ENCODE measurements around the gene MARK2.

MARK2 gene

DNA sequence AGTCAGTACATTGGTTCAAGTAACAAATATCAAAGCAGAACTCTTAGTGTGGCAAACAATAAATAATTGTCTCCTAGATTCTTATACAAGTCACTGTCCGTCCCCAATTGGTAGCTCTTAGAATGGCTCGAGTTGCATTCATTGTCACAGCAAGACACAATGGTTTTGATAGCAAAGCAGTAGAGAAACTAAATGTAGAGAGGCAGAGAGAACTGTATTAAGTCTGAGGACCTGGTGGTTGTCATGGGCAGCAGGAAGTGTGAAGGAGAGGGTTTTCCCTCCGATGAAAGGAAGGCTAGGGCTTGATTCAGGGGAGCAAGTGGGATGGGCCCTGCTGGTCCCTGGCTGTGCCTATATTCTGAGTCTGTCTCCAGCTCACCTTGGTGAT lies 41.5 kb downstream of the MARK2 start:
- no peak for DNase-seq (ENCODE audit: low read depth in 2 of 2)

DNA sequence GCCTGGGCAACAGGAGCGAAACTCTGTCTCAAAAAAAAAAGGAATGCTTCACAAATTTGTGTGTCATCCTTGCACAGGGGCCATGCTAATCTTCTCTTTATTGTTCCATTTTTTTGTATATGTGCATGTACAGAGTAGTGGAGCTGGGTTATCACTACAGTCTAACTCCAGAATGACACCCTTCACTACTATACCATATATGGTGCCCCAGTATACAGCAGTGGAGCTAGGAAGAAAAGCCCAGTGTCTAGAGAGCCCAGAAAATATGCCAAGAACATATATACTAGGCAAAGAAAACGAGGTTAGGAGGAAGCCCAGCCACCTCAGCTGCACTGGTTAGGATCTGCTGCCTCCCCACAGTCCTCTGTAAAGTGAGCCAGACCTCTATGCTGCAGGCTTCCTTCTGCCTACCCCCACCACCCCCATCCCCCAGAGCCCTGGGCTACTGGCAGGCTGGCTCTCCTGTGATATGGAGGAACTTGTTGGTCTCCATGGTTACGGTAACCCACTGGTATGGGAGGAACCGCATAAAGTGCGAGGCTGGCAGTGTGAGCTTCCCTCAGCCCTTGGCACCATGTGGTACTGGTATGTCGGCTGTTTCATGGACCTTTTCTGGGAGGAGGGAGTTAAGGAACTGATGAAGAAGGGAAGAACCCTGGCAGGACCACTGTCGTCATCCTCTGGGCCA lies 43.8 kb downstream of the MARK2 start:
- DNase-seq (ENCODE audit: low read depth in 2 of 2), result no peak

DNA sequence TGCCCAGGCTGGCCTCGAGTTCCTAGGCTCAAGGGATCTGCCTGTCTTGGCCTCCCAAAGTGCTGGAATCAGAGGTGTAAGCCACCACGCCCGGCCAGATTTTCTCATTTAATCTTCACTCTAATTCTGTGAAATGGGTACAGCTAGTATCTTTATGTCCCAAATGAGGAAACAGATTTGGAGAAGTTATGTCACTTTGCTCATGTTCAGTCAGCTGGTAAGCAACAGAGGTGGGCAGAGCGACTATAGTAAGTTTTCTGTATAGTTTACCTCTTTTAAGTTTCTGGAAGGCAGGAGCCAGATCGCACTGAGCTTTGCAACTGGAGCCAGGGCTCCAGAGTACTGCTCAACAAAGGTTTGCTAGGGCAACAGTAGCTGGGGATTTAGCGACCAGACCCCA lies 44.9 kb downstream of the MARK2 start:
- DNase-seq (ENCODE audit: low read depth in 2 of 2), result no peak

- DNase-seq (ENCODE audit: low read depth in 2 of 2), result no peak
Observed at GRCh38 chr11:63884196-63884932, 45.5 kb downstream of the MARK2 start.

DNA sequence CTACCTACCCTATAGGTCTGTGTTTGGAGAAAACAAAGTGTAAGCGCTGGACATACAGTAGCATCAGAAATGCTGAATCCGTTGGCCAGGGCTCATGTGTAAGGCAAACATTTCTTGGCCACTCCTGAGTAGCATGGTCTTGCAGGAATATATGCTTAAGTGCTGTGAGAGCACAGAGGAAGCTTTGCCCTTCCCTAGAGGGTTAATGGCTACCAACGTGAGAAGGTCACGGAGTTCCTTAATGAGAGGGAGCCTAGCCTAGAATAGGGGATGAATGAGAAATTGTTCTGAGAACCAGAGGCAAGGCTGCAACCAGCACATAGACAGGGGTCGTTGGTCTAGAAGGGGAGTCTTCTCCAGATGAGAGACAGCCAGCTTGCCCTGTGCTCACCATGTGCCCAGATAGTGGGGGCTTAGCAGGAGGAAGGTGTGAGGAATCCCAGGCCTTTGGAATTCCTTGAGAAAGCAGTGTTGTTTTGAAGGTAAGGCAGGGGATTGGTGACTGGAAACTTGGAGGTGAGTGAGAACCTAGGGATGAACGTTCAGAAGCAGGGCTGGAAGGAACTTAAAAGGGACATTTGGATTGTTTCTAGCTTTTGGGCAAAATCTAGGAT lies 48.6 kb downstream of the MARK2 start:
- DNase-seq (ENCODE audit: low read depth in 2 of 2), result no peak

- no peak for DNase-seq (ENCODE audit: low read depth in 2 of 2)
Observed at GRCh38 chr11:63888170-63889086, 49.5 kb downstream of the MARK2 start.

GRCh38 chr11:63889344-63889743 lies 50.4 kb downstream of the MARK2 start:
- no peak for DNase-seq (ENCODE audit: low read depth in 2 of 2)

GRCh38 chr11:63890368-63890767 lies 51.5 kb downstream of the MARK2 start:
- no peak for DNase-seq (ENCODE audit: low read depth in 2 of 2)

- DNase-seq (ENCODE audit: low read depth in 2 of 2), result no peak
Observed at GRCh38 chr11:63892228-63892627, 53.3 kb downstream of the MARK2 start.

DNA sequence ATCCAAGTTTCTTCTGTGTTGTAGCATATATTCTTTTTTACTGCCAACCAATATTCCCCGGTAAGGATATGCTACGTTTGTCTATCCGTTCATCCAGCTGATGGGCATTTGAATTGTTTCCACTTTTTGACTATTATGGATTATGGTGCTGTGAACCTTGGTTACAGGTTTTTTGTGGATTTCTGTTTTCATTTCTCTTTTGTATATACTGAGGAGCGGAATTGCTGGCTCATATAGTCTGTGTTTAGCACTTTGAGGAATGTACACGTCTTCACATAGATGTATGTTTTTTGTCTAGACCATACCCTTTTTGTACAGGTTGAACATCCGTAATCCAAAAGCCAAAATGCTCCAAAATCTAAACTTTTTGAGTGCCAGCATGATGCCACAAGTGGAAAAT lies 54.4 kb downstream of the MARK2 start:
- DNase-seq (ENCODE audit: low read depth in 2 of 2), result no peak

DNA sequence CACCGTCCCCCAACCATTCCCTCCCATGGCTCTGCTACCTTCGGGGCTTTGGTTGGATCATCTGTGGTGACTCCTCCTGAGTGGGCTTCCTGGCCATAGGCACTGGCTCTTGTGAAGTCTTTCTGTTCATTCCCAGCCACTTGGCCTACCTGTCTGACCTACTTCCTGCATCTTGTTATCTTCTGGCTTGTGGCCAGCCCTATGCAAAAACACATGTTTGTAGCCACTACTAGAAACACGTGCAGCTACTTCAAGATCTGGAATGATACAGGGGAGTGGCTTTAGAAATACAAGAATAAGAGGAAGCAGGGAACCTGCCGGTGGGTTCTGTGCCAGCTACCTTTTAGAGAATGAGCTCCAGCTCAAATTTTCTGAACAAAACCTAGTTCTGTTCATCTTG lies 57.2 kb downstream of the MARK2 start:
- no peak for DNase-seq (ENCODE audit: low read depth in 2 of 2)

DNA sequence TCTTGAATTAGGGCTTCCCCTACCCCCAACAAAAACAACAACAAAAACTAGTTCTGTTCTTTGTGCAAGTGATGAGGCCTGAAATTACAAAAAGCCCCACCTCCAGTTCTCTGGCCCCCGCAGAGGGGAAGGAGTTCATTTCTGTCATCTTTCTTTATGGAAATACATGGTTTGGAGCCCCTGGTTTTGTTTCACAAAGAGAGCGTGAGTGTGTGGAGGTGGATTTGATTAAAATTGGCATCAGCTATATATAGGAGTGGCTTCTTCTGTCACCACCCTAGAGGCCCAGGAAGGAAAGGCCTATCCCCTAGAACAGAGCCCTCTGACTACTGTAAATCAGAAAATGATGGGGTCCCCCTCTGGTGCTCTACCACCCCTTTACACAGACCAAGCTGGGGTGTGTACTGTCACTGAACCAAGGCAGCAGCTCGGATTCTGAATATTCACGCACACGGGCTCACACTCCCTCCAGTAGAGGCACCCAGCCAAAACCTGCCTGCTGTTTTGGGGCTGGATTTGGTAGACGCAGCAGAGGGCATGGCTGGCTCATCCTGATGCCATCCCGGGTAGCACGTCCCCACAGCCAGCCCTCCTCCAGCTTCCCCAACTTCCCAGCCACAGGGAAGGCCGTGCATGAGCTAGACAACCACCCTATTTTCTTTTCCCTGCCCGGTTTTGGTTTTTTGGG lies 58.7 kb downstream of the MARK2 start:
- no peak for DNase-seq (ENCODE audit: low read depth in 2 of 2)

- no peak for DNase-seq (ENCODE audit: low read depth in 2 of 2)
Observed at GRCh38 chr11:63901660-63902059, 62.8 kb downstream of the MARK2 start.

- no peak for DNase-seq (ENCODE audit: low read depth in 2 of 2)
Observed at GRCh38 chr11:63903884-63904283, 65.0 kb downstream of the MARK2 start.

DNA sequence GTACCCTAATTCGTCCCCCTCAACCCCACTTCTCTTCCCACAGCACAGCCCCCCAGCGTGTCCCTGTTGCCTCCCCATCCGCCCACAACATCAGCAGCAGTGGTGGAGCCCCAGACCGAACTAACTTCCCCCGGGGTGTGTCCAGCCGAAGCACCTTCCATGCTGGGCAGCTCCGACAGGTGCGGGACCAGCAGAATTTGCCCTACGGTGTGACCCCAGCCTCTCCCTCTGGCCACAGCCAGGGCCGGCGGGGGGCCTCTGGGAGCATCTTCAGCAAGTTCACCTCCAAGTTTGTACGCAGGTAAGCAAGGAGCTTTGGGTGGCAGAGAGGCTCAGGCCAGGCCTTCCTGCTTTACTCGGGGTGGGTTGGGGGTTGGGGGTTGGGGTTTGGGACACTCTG lies 65.8 kb downstream of the MARK2 start:
- no peak for DNase-seq (ENCODE audit: low read depth in 2 of 2)

- no peak for DNase-seq (ENCODE audit: low read depth in 2 of 2)
Observed at GRCh38 chr11:63905179-63905578, 66.3 kb downstream of the MARK2 start.

DNA sequence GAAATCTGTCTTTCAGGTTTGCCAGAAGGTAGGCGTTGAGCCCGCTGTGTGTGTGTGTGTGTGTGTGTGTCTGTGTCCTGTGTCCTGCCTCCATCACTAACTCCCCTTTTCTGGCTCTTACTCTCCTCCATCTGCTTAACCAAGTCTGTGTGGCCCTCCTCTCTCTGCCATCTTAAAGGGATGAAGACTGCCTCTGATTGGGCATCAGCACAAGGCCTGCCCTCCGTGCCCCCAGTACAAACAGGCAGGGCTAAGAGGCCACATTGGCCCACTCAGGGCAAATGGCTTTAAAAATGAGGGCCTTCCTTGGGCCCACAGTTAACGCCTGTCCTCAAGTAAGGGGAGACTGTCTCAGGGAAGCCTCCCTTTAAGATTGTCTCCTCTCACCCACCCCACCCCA lies 67.2 kb downstream of the MARK2 start:
- DNase-seq (ENCODE audit: low read depth in 2 of 2), result no peak

DNA sequence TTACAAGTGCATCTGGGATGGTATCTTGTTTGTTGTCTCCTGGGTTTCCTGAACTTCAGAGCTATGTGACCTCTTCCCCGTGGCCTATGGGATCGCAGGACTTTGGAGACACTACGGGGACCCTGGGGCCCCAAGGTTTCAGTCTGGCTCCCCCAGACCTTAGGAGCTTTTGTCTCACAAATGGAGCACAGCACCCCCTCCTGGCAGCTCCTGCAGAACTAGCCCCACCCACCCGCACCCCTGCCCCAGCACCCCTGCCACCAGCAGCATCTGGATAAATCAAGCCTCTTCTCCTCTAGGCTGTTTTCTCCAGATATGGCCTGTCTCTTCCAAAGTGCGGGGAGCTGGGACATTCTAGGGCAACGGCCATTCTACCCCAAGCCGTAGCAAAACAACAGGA lies 67.7 kb downstream of the MARK2 start:
- no peak for DNase-seq (ENCODE audit: low read depth in 2 of 2)

DNA sequence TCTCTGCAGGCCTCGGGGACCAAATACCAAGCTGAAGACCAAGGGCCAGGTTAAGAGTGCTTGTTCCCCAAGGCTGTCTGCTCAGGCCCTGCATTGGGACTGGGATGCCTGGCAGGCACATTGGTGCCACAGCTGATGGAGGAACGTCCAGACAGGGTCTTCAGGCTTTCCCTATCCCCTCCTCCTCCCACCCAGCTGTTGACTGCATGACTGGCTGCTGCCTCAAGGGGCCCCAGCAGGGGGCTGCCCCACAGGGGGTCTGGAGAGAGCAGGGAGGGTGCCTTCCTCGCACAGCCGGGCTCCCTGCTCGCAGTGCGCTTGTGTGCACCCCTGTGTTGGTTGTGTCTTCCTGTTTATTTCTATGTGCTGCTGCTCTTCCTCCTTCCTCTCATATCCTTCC lies 68.2 kb downstream of the MARK2 start:
- no peak for DNase-seq (ENCODE audit: low read depth in 2 of 2)

GRCh38 chr11:63907808-63908530 lies 69.1 kb downstream of the MARK2 start:
- DNase-seq (ENCODE audit: low read depth in 2 of 2), result no peak

All from fibroblast of skin of left quadriceps (primary cell).